Measurements from ENCODE around the gene WWOX. TPM values are rescaled to one million over a fixed set of nuclear protein-coding genes. Genes with fewer than 3 reads are reported as not detected.

WWOX gene
- total RNA-seq, 1 experiment from 2014 or later, result 15.6 TPM

DNA sequence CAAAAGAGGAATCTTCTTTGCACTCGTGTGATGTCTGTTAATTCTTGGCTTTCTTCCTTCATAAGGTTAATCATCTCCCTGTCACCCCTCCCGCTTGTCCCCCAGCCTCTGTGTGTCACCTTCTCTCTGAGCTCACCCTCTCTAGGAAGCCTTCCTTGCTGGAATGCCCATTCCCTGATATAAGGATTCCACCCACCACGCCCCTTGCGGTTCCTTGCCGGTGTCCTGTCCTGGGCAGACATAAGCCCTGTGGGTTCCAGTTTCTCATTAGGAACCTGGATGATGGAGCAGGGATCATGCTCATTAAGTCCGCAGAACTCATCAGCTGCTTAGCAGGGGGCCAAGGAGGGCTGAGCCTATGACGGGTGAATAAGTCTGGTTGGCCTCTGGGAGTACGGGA lies 941.8 kb downstream of the WWOX start:
- Histone ChIP-seq H2BK5ac (ENCODE audit: insufficient read length, low read length) (no peak overlapping the region), H4K5ac (ENCODE audit: insufficient read length, low read depth, low read length) (no peak overlapping the region), H3K4me1 (ENCODE audit: insufficient read depth, low read length) (no peaks in the 10 kb centered on the region), H3K56ac (ENCODE audit: insufficient read length, low read depth, low read length) (no peak overlapping the region), H2BK20ac (ENCODE audit: low read depth, low read length, poor library complexity, severe bottlenecking) (no peak overlapping the region), H3K27me3 (ENCODE audit: insufficient read depth, low read length) (no peaks in the 10 kb centered on the region), H2BK12ac (ENCODE audit: insufficient read length, low read depth, low read length) (no peak overlapping the region), H3K79me1 (ENCODE audit: insufficient read depth, low read depth, low read length, poor library complexity, severe bottlenecking) (no peaks in the 10 kb centered on the region), H3K4ac (ENCODE audit: low read depth, low read length) (no peak overlapping the region), H3K79me2 (ENCODE audit: insufficient read depth, low read length) (no peaks in the 10 kb centered on the region), H3K18ac (ENCODE audit: insufficient read length, low read depth, low read length) (no peak overlapping the region), H3K14ac (ENCODE audit: insufficient read depth, low read length) (no peak overlapping the region), H3K9me3 (ENCODE audit: control insufficient read depth, low read depth, low read length) (no peaks in the 10 kb centered on the region), H3K23me2 (ENCODE audit: insufficient read length, low read depth, low read length, poor library complexity, severe bottlenecking) (no peaks in the 10 kb centered on the region), H4K8ac (replicated peaks; ENCODE audit: insufficient read length, low read depth, low read length) (no peak overlapping the region), H4K20me1 (ENCODE audit: control insufficient read depth, insufficient read depth, insufficient read length) (no peaks in the 10 kb centered on the region), H3K9ac (ENCODE audit: extremely low read depth, insufficient read length, low read length) (no peak overlapping the region), H2BK120ac (ENCODE audit: low read depth, low read length, poor library complexity, severe bottlenecking) (no peak overlapping the region), H2AK5ac (ENCODE audit: insufficient read length, low read length) (no peak overlapping the region), H2AFZ (ENCODE audit: low read length) (no peak overlapping the region), H3K27ac (ENCODE audit: insufficient read length, low read depth, low read length) (no peak overlapping the region), H3T11ph (ENCODE audit: low read length) (no peak overlapping the region), H3K4me2 (ENCODE audit: insufficient read depth, insufficient read length, low read length) (no peak overlapping the region), H4K91ac (ENCODE audit: insufficient read length, low read depth, low read length) (no peak overlapping the region), H3K23ac (ENCODE audit: insufficient read length, low read depth, low read length) (no peak overlapping the region), H2BK15ac (ENCODE audit: low read depth, low read length) (no peak overlapping the region)
- H3K27me3 Mint-ChIP-seq (ENCODE audit: low read depth), result no peaks in the 10 kb centered on the region; the same call in 1 of the 2 replicates
- no peak for DNase-seq
- TF ChIP-seq, protein P1, sequence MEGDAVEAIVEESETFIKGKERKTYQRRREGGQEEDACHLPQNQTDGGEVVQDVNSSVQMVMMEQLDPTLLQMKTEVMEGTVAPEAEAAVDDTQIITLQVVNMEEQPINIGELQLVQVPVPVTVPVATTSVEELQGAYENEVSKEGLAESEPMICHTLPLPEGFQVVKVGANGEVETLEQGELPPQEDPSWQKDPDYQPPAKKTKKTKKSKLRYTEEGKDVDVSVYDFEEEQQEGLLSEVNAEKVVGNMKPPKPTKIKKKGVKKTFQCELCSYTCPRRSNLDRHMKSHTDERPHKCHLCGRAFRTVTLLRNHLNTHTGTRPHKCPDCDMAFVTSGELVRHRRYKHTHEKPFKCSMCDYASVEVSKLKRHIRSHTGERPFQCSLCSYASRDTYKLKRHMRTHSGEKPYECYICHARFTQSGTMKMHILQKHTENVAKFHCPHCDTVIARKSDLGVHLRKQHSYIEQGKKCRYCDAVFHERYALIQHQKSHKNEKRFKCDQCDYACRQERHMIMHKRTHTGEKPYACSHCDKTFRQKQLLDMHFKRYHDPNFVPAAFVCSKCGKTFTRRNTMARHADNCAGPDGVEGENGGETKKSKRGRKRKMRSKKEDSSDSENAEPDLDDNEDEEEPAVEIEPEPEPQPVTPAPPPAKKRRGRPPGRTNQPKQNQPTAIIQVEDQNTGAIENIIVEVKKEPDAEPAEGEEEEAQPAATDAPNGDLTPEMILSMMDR (conservative IDR thresholded peaks at IDR 0.05), result no peak
- no peaks in the 10 kb centered on the region for H3K36me3 Mint-ChIP-seq (ENCODE audit: insufficient read depth in 1 of 3, low read depth in 3 of 3)
- no peaks in the 10 kb centered on the region for H3K9me3 Mint-ChIP-seq
- H3K4me3 Mint-ChIP-seq, result no peak overlapping the region
- WGBS (ENCODE audit: extremely low coverage, insufficient read length, low lambda C conversion rate), result no CpG with 5 or more reads among the region's 8 CpGs
- H3K4me1 Mint-ChIP-seq, result peaks cover 0 to 3% of the 10 kb centered on the region in 2 experiments; a peak in 2 of 4 replicates
- peak overlapping the region in 1 of 3 experiments; percentile 36; a peak in 1 of 7 replicates for H3K27ac Mint-ChIP-seq
